Naive thymus-derived CD8-positive, alpha-beta T cell (primary cell): ENCODE results near the gene NKAIN2. TPM values are rescaled to one million over a fixed set of nuclear protein-coding genes. Genes with fewer than 3 reads are reported as not detected.
"Not testable (repeated sequence)": the region's sequence is repeated elsewhere in the genome, so short reads cannot be mapped to it uniquely, and the experiment has no call there.

Source experiments
- ATAC-seq, 2 donors: fragments of 150-1000 bp; cut with Tn5 transposase in 1 of 2; sonication (Bioruptor Pico), chemical (Tn5 transposase) in 1 of 2; 1 replicate in 1 of 2; 2 replicates in 1 of 2; pipeline ENCODE4 v1.10.0; 2021; ENCODE audit warnings: mild to moderate bottlenecking in 2 of 2, moderate library complexity in 2 of 2
- POLR2A ChIA-PET: fragments of 350-600 bp; sonication (Branson Sonifier 250); formaldehyde crosslinking; loops from one replicate; lab custom pipeline; 2021; ENCODE audit warnings: antibody characterized with exemption; lab: Charles Lee
- DNase-seq, 10 donors: peaks; one replicate each; pipeline versions ENCODE4 v3.0.0 to v3.0.0-alpha.2; 2020 to 2022
- H3K27ac Mint-ChIP-seq, 10 donors: one replicate each; pipeline ENCODE4 v1.8.0; 2020 to 2022; ENCODE audit warnings: mild to moderate bottlenecking in 10 of 10, mixed read lengths in 10 of 10, moderate library complexity in 4 of 10, inconsistent platforms in 1 of 10
- H3K27me3 Mint-ChIP-seq, 5 donors: one replicate each; pipeline ENCODE4 v1.8.0; 2021 to 2022; ENCODE audit warnings: mixed read lengths in 5 of 5
- H3K36me3 Mint-ChIP-seq, 3 donors: one replicate each; pipeline ENCODE4 v1.8.0; 2020 to 2022; ENCODE audit warnings: mixed read lengths in 3 of 3, mild to moderate bottlenecking in 2 of 3, inconsistent platforms in 1 of 3
- H3K4me1 Mint-ChIP-seq, 4 donors: one replicate each; pipeline ENCODE4 v1.8.0; 2021 to 2022; ENCODE audit warnings: mixed read lengths in 4 of 4
- H3K4me3 Mint-ChIP-seq, 10 donors: one replicate each; pipeline ENCODE4 v1.8.0; 2020 to 2022; ENCODE audit warnings: mild to moderate bottlenecking in 10 of 10, mixed read lengths in 10 of 10, moderate library complexity in 6 of 10, inconsistent platforms in 1 of 10
- H3K9me3 Mint-ChIP-seq, 9 donors: one replicate each; pipeline ENCODE4 v1.8.0; 2020 to 2022; ENCODE audit warnings: mixed read lengths in 9 of 9, mild to moderate bottlenecking in 3 of 9, inconsistent platforms in 1 of 9, moderate library complexity in 1 of 9
- polyA plus RNA-seq, 3 donors: library from polyadenylated mRNA; unstranded; fragments of 300-500 nt; fragmentation: Illumina TruSeq; gene quantifications; one replicate each; pipeline ENCODE4 v1.2.3, GENCODE V29; 2021
- total RNA-seq, 8 experiments: library from RNA in 2 of 8; stranded (reverse) in 2 of 8; gene quantifications; one replicate each; pipeline ENCODE4 v1.2.3 and lab custom pipeline; 2021 to 2026

The NKAIN2 gene
- total and polyA plus RNA-seq, 5 experiments from 2014 or later = not detected

DNA sequence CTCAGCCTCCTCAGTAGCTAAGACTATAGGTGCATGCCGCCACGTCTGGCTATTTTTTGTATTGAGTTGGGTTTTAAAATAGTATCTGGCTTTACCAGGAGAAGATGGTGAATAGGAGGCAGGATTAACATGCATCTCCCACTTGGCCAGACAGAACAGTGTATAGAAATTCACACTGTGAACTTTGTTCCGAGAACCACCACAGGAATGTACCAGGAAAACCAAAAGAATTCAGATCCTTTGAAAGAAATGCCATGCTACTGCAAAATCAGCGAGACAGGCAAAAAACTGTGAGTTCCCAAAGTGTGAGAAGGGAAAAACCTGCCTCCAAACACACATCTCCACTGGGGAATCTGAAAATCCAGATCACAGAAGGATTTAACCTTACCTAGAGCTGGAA, 327.6 kb downstream of the NKAIN2 start:
- H3K4me3 Mint-ChIP-seq = no peak overlapping the region
- H3K27me3 Mint-ChIP-seq = no peaks in the 10 kb centered on the region
- POLR2A ChIA-PET = no interaction called here
- no peaks in the 10 kb centered on the region for H3K36me3 Mint-ChIP-seq
- ATAC-seq = no peak
- H3K27ac Mint-ChIP-seq = no peak overlapping the region
- H3K9me3 Mint-ChIP-seq = peaks cover 0 to 24% (median 5%) of the 10 kb centered on the region in 9 donors
- H3K4me1 Mint-ChIP-seq = no peaks in the 10 kb centered on the region
- DNase-seq = no peak

DNA sequence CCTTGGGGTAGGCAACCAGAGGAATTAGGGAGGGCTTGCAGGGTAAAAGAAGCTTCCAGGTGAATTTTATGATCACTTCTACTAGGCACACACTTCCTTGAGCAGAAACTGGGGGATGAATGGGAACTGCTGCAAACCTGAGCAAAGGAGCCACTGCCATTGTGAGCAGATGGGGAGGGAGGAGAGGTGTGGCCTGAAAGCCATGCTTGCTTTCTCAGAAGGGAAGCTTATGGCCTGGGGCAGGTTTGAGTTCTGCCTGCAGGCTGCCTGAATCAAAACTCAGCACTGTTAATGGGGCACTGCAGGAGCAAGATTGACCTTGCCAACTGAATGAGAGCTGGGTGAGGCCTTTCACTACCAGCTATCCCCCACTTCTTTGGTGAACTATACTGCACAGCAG, 328.1 kb downstream of the NKAIN2 start:
- peaks cover 0 to 22% (median 5%) of the 10 kb centered on the region in 9 donors for H3K9me3 Mint-ChIP-seq
- no peaks in the 10 kb centered on the region for H3K36me3 Mint-ChIP-seq
- DNase-seq (no peak), ATAC-seq (no peak)
- H3K27me3 Mint-ChIP-seq = no peaks in the 10 kb centered on the region
- POLR2A ChIA-PET = no interaction called here
- H3K4me1 Mint-ChIP-seq = no peaks in the 10 kb centered on the region
- no peak overlapping the region for H3K27ac Mint-ChIP-seq
- no peak overlapping the region for H3K4me3 Mint-ChIP-seq

DNA sequence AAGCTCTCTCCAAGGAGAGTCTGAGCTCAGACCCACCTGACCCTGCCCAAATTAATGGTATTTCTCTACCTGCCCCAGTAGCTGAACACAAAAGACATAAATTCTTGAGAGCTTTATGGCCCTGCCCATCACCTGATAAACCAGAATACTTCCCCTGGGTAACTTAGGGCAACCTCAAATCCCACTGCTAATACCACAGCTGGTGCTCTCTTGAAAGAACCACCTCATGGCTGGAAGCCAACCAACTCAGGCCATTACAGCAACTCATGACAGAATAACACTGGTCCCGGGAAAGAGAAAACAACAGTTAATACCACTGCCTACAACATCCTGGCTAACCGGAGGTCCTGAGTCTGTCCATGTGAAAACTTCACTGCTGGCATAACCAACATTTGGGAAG, 328.6 kb downstream of the NKAIN2 start:
- ATAC-seq = no peak
- POLR2A ChIA-PET = no interaction called here
- peaks cover 0 to 22% (median 5%) of the 10 kb centered on the region in 9 donors for H3K9me3 Mint-ChIP-seq
- no peaks in the 10 kb centered on the region for H3K4me1 Mint-ChIP-seq
- DNase-seq = no peak
- no peaks in the 10 kb centered on the region for H3K27me3 Mint-ChIP-seq
- H3K36me3 Mint-ChIP-seq = no peaks in the 10 kb centered on the region
- H3K27ac Mint-ChIP-seq = no peak overlapping the region
- no peak overlapping the region for H3K4me3 Mint-ChIP-seq

DNA sequence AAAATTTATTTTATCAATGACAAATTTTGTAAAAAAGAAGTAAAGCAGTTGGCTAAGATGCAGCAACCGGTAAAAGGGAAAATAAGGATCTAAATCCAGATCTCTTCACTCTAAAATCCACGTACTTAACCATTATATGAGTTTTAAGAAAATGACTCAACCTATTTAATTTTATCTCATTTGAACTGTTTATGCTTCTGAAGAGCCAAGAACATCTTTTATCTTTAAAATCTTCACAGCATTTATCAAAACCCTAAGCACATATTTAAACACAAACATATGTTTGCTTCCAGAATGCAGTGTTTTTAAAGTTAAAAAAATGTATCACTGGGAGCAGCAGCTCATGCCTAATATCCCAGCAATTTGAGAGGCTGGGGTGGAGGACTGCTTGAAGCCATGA, 339.2 kb downstream of the NKAIN2 start:
- H3K4me3 Mint-ChIP-seq = no peak overlapping the region
- no peak for DNase-seq
- ATAC-seq = no peak
- H3K27ac Mint-ChIP-seq = no peak overlapping the region
- H3K9me3 Mint-ChIP-seq = peaks cover 0 to 12% (median 2%) of the 10 kb centered on the region in 9 donors
- H3K27me3 Mint-ChIP-seq = no peaks in the 10 kb centered on the region
- POLR2A ChIA-PET = no interaction called here
- H3K4me1 Mint-ChIP-seq = no peaks in the 10 kb centered on the region
- H3K36me3 Mint-ChIP-seq = no peaks in the 10 kb centered on the region

DNA sequence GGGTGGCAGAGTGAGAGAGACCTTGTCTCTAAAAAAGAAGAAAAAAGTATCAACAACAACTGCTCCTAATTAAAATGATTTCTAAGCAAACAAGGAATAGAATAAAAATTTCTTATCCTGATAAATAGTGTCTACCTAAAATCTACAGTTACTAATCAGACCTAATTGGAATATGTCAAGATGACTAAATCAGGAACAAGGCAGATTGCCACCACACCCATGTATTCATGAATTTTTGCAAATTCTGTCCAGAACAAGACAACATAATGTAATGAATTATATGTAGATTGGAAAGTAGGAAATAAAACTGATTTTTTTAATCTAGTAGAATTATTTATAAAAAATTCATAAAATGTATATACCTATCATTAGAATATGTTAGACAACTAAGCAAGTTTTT, 339.8 kb downstream of the NKAIN2 start:
- DNase-seq (no peak), ATAC-seq (no peak)
- Mint-ChIP-seq H3K4me3 (no peak overlapping the region), H3K36me3 (no peaks in the 10 kb centered on the region), H3K27me3 (no peaks in the 10 kb centered on the region), H3K4me1 (no peaks in the 10 kb centered on the region), H3K9me3 (peaks cover 0 to 12% (median 2%) of the 10 kb centered on the region in 9 donors), H3K27ac (no peak overlapping the region)
- POLR2A ChIA-PET = no interaction called here

DNA sequence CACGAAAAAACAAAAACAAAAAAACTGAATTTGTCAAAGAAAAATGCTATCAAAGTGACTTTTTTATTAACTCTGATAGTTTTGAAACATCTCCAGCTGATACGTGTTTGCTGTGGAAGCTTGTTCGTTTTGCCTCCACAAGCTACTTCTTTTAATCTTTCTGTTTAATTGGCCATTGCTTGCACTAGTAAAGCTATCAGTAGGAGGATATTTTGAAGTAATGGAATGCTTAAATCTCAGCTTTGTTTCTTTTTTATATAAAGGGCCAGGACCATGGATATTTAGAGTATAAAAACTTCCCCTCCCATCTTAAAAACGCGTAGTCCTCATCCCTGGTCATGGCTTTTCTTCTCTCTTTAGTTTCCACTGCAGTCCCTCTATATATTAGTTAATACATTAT, 344.0 kb downstream of the NKAIN2 start:
- no peaks in the 10 kb centered on the region for H3K27me3 Mint-ChIP-seq
- no peak overlapping the region for H3K4me3 Mint-ChIP-seq
- H3K27ac Mint-ChIP-seq = no peak overlapping the region
- DNase-seq (no peak), ATAC-seq (no peak)
- POLR2A ChIA-PET = no interaction called here
- H3K9me3 Mint-ChIP-seq = peaks cover 0 to 8% (median 0%) of the 10 kb centered on the region in 9 donors
- H3K4me1 Mint-ChIP-seq = no peaks in the 10 kb centered on the region
- no peaks in the 10 kb centered on the region for H3K36me3 Mint-ChIP-seq

DNA sequence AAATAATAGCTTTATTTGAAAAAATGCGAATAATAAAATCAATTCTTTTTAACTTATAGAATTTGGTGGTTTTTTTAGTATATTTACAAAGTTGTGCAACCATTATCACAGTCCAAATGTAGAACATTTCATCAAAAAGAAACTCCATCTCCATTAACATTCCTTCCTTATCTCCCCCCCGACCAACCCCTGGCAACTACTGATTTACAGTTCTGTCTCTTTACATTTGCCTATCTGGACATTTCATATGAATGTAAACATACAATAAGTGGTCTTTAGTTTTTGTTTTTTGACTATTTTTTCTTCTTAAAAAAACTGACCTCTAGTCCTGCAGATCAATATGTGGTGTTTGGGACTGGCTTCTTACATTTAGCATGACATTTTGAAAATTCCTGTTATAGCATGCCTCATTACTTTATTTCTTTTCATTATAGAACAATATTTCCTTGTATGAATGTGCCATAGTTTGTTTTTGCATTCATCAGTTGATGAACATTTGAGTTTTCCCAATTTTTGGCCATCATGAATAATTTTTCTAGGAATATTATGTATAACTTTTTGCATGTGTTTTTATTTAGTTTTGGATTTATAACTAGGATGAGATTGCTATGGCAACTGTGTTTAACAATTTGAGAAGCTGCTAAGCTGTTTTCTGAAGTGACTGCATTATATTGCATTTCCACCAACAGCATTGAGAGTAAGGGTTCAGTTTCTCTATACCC, 344.7 kb downstream of the NKAIN2 start:
- Mint-ChIP-seq H3K4me3 (no peak overlapping the region), H3K36me3 (no peaks in the 10 kb centered on the region), H3K4me1 (no peaks in the 10 kb centered on the region), H3K27me3 (no peaks in the 10 kb centered on the region), H3K9me3 (peaks cover 0 to 8% (median 0%) of the 10 kb centered on the region in 9 donors), H3K27ac (no peak overlapping the region)
- ATAC-seq (no peak), DNase-seq (no peak)
- POLR2A ChIA-PET = no interaction called here

DNA sequence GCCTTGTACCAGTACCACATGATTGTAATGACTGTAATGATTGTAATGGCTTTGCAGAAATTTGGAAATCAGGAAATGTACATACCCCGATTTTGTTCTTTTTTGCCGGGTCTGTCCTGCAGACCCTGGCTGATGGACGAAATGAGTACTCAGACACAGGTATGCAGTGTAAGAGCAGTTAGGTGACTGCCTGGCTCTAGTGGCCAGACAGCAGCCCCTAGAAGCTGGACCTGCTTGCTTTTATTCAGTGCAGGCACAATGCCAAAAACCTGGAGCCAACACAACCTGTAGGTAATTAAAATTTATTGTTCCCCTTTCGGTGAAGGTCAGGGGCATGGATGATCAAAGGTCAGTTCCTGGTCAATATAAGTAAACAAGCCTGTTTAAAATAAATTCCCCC, 346.0 kb downstream of the NKAIN2 start:
- Mint-ChIP-seq H3K9me3 (peaks cover 0 to 8% (median 0%) of the 10 kb centered on the region in 9 donors), H3K27me3 (no peaks in the 10 kb centered on the region), H3K36me3 (no peaks in the 10 kb centered on the region), H3K27ac (no peak overlapping the region), H3K4me1 (no peaks in the 10 kb centered on the region), H3K4me3 (no peak overlapping the region)
- ATAC-seq (no peak), DNase-seq (no peak)
- POLR2A ChIA-PET = no interaction called here

DNA sequence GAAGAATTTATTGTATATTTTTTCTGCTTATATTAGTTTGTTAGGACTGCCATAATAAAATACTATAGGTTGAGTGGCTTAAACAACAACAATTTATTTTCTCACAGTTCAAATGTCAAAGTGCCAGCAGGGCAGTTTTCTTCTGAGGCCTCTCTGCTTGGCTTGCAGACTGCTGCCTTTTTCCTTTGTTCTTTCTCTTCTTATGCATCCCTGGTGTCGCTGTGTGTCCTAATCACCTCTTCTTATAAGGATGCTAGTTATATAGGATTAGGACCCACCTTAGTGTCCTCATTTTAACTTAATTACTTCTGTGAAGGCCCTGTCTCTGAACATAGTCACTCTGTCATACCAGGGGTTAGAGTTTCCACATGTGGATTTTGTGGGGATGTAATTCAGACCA, 354.4 kb downstream of the NKAIN2 start:
- no peaks in the 10 kb centered on the region for H3K36me3 Mint-ChIP-seq
- H3K9me3 Mint-ChIP-seq = peaks cover 0 to 18% (median 1%) of the 10 kb centered on the region in 9 donors
- POLR2A ChIA-PET = no interaction called here
- H3K27me3 Mint-ChIP-seq = no peaks in the 10 kb centered on the region
- no peaks in the 10 kb centered on the region for H3K4me1 Mint-ChIP-seq
- H3K4me3 Mint-ChIP-seq = no peak overlapping the region
- H3K27ac Mint-ChIP-seq = no peak overlapping the region
- ATAC-seq = no peak
- no peak for DNase-seq

DNA sequence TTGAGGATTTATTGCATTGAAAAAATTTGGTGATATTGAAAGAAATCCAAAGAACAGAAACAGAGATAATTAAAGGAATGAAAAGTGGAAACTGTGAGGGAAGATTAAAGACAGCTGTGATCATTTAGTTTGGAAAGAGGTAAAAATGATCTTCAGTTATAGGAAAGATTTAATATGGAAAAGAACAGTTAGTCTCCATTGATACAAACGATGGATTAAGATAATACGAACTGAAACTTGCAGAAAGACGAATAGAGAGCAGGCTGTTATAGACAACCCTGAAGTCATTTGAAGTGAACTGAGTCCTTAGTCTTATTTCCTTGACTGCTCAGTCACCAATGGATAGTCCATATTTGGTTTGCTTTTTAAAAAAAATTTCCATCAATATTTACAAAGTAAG, 360.0 kb downstream of the NKAIN2 start:
- Mint-ChIP-seq H3K27me3 (no peaks in the 10 kb centered on the region), H3K4me3 (no peak overlapping the region), H3K27ac (no peak overlapping the region), H3K4me1 (no peaks in the 10 kb centered on the region), H3K9me3 (peaks cover 0 to 16% (median 0%) of the 10 kb centered on the region in 9 donors), H3K36me3 (no peaks in the 10 kb centered on the region)
- DNase-seq (no peak), ATAC-seq (no peak)
- POLR2A ChIA-PET = no interaction called here

DNA sequence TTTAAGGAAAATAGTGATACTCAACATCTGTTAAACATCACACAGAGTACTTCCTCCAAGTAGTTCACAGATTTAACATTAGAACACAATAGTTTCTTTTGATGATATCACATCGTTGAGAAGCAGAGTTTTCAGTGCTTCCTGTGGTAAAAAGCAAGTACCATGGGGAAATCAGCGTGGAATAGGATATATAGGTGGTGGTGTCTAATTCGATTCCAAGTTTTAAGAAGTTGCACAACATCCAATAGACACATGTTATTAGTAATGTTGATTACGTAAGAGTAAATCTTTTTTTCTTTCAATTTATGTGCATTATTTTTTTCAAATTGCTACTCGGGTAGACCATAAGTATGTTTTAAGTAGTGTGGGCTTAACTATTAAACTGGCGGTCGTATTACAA, 360.7 kb downstream of the NKAIN2 start:
- Mint-ChIP-seq H3K9me3 (peaks cover 0 to 16% (median 0%) of the 10 kb centered on the region in 9 donors), H3K4me1 (no peaks in the 10 kb centered on the region), H3K27me3 (no peaks in the 10 kb centered on the region), H3K27ac (no peak overlapping the region), H3K36me3 (no peaks in the 10 kb centered on the region), H3K4me3 (no peak overlapping the region)
- DNase-seq (no peak), ATAC-seq (no peak)
- POLR2A ChIA-PET = no interaction called here

DNA sequence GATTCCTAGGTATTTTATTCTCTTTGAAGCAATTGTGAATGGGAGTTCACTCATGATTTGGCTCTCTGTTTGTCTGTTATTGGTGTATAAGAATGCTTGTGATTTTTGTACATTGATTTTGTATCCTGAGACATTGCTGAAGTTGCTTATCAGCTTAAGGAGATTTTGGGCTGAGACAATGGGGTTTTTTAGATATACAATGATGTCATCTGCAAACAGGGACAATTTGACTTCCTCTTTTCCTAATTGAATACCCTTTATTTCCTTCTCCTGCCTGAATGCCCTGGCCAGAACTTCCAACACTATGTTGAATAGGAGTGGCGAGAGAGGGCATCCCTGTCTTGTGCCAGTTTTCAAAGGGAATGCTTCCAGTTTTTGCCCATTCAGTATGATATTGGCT, 363.6 kb downstream of the NKAIN2 start:
- H3K4me1 Mint-ChIP-seq, POLR2A ChIA-PET, DNase-seq, H3K27me3 Mint-ChIP-seq, ATAC-seq, H3K36me3 Mint-ChIP-seq, H3K4me3 Mint-ChIP-seq, H3K27ac Mint-ChIP-seq: not testable (repeated sequence)
- H3K9me3 Mint-ChIP-seq = peaks cover 0 to 10% (median 2%) of the 10 kb centered on the region in 9 donors

DNA sequence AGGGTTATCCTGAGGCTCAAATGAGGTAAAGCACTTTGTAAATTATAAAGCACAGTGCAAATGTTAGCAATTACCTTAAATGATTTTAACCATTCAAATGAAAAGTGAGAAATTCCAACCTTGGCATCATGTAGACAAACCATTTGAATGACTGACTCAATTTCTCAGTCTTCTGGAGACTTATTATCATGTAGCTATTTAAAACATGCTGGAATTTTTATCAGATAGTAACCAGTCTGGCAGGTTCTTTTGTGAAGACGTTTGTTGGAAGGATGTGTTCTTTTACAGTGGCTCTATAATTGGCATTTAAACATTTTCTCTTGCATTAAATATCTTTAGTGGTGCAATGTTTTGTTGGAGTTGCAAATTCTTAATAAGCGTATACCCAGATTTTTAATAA, 386.6 kb downstream of the NKAIN2 start:
- H3K4me1 Mint-ChIP-seq = peaks cover 0 to 1% (median 0%) of the 10 kb centered on the region in 4 donors

DNA sequence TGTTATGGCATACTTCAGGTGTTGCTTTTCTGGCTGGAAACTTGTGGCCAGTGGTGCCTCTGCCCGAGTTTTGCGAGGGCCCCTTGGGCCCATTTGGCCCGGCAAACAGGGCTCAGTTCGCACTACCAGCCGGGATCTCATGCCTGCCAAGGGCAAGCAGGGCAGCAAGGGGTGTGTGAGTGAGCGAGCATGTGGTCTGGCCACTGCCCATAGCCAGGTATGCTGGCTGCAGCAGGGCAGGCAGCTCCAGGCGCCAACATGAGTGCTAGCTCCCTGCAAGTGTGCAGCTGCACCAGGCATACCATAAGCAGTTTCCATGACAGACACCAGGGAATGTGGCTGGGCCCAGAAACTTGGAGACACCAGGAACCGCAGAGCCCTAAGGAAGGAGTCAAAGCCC, 389.5 kb downstream of the NKAIN2 start:
- Mint-ChIP-seq H3K27ac (no peak overlapping the region), H3K36me3 (peaks cover 0 to 3% (median 0%) of the 10 kb centered on the region in 3 donors), H3K9me3 (peaks cover 0 to 15% (median 0%) of the 10 kb centered on the region in 9 donors), H3K4me1 (no peaks in the 10 kb centered on the region), H3K4me3 (no peak overlapping the region), H3K27me3 (no peaks in the 10 kb centered on the region)
- DNase-seq (peak in 1 of 10 donors; percentile 55), ATAC-seq (no peak)
- POLR2A ChIA-PET = no interaction called here

More for the DNA sequence above, 386.6 kb downstream of the NKAIN2 start:
- Mint-ChIP-seq H3K4me3 (no peak overlapping the region), H3K9me3 (peaks cover 0 to 23% (median 4%) of the 10 kb centered on the region in 9 donors), H3K36me3 (peaks cover 0 to 3% (median 0%) of the 10 kb centered on the region in 3 donors), H3K27ac (no peak overlapping the region), H3K27me3 (no peaks in the 10 kb centered on the region)
- DNase-seq = no peak
- POLR2A ChIA-PET = no interaction called here
- no peak for ATAC-seq
